ENCODE measurements around the gene FAM221A.

FAM221A gene

DNA sequence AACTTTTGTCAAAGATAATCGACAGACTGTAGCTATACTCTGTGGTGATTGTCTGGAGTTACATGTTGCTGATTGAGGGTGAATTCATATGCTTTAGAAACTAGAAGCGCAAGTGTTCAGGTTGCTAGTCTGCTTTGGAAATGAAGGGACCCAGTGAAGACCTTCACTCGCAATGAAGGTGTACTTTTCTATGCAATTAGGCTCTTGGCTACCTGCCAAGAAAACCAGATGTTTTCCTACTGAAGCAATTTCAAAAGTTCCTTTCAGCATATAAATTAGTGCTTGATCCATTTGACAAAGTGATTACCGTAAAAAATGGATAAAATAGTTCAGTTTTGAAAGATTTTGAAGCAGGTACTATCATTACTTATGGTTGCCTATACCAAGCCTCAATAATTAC, 20.0 kb downstream of the FAM221A start:
- Histone ChIP-seq H3K9ac (no peak overlapping the region), H3K36me3 (ENCODE audit: insufficient read depth) (no peaks in the 10 kb centered on the region), H3K27me3 (ENCODE audit: insufficient read depth, low read depth) (no peaks in the 10 kb centered on the region), H3K4me1 (ENCODE audit: low read depth, poor library complexity, severe bottlenecking) (no peaks in the 10 kb centered on the region), H3K4me3 (IDR thresholded peaks at IDR 0.05; ENCODE audit: insufficient read depth, low read depth, low read length) (no peak overlapping the region), H3K4me2 (no peak overlapping the region), H4K20me1 (ENCODE audit: insufficient read depth) (no peaks in the 10 kb centered on the region), H2AFZ (ENCODE audit: low read depth) (no peak overlapping the region), H3K27ac (no peak overlapping the region), H3K79me2 (ENCODE audit: insufficient read depth, low read depth) (no peaks in the 10 kb centered on the region)
- TF ChIP-seq, protein P1, sequence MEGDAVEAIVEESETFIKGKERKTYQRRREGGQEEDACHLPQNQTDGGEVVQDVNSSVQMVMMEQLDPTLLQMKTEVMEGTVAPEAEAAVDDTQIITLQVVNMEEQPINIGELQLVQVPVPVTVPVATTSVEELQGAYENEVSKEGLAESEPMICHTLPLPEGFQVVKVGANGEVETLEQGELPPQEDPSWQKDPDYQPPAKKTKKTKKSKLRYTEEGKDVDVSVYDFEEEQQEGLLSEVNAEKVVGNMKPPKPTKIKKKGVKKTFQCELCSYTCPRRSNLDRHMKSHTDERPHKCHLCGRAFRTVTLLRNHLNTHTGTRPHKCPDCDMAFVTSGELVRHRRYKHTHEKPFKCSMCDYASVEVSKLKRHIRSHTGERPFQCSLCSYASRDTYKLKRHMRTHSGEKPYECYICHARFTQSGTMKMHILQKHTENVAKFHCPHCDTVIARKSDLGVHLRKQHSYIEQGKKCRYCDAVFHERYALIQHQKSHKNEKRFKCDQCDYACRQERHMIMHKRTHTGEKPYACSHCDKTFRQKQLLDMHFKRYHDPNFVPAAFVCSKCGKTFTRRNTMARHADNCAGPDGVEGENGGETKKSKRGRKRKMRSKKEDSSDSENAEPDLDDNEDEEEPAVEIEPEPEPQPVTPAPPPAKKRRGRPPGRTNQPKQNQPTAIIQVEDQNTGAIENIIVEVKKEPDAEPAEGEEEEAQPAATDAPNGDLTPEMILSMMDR (conservative IDR thresholded peaks at IDR 0.05; ENCODE audit: low read depth, low read length) = no peak

DNA sequence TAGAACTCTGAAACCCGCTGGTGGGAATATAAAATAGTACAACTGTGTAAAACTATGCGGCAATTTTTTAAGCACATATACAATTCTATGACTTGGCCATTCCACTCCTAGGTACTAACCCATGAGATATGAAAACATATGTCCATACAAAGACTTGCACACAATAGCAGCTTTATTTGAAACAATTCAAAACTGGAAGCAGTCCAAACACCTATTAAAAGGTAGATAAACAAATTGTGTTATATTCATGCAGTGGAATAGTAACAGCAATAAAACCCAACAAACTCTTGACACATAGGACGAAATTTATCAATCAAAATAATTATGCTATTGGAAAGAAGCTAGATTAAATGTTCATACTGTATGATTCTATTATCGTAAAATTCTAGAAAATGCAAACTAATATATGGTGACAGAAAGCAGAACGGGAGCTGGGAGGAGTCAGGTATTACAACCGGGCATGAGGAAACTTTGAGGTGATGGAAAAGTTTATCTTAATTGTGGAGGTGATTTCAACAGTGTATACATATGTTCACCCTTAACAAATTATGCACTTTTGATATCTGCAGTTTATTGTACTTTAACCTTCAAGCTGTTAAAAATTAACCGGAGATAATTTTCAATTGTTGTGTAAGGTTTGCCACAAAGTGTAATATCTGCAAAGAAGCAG, 29.2 kb downstream of the FAM221A start:
- Histone ChIP-seq H2AFZ (ENCODE audit: low read depth) (no peak overlapping the region), H3K79me2 (ENCODE audit: insufficient read depth, low read depth) (no peaks in the 10 kb centered on the region)
- TF ChIP-seq, protein P1 (conservative IDR thresholded peaks at IDR 0.05; ENCODE audit: low read depth, low read length) = no peak

DNA sequence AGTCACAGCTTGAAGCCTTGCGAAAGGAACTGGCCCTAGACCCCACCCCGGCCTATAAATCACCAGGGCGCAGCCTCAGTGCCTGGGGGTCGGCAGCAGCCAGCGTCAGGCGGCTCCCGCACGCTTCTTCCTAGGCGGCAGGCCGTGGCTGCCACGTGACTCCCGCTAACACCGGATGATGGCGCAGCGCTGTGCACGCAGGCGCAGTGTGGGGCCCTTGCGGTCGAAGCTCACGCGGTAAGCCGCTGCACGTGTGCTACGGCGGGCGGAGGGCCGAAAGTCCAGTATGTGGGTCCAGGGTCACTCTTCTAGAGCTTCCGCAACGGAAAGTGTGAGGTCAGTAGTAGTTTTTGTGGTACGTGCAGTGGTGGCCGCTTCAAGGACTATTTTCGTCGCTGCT, 30.0 kb downstream of the FAM221A start, which contains the start of gene STK31:
STK31 (plus strand) TSS at position 220 of the 400 bp plus-strand sequence; CDS start at position 287, 67 bp downstream.
- H3K9ac ChIP-seq = no peak within 1 kb of the TSS
- H3K27me3 ChIP-seq (ENCODE audit: insufficient read depth, low read depth) = no peaks in the 10 kb centered on the region
- no peaks in the 10 kb centered on the region for H3K36me3 ChIP-seq (ENCODE audit: insufficient read depth)
- TF ChIP-seq, protein P1 (conservative IDR thresholded peaks at IDR 0.05; ENCODE audit: low read depth, low read length) = no peak
- no peaks in the 10 kb centered on the region for H4K20me1 ChIP-seq (ENCODE audit: insufficient read depth)
- H3K4me3 ChIP-seq (IDR thresholded peaks at IDR 0.05; ENCODE audit: insufficient read depth, low read depth, low read length) = no peak within 1 kb of the TSS
- H3K4me1 ChIP-seq (ENCODE audit: low read depth, poor library complexity, severe bottlenecking) = no peaks in the 10 kb centered on the region
- H3K4me2 ChIP-seq = no peak within 1 kb of the TSS
- no peaks in the 10 kb centered on the region for H3K79me2 ChIP-seq (ENCODE audit: insufficient read depth, low read depth)
- no peak within 1 kb of the TSS for H2AFZ ChIP-seq (ENCODE audit: low read depth)
- no peak within 1 kb of the TSS for H3K27ac ChIP-seq

More for the DNA sequence above, 29.2 kb downstream of the FAM221A start:
- Histone ChIP-seq H3K4me1 (ENCODE audit: low read depth, poor library complexity, severe bottlenecking) (no peaks in the 10 kb centered on the region), H3K9ac (no peak overlapping the region), H4K20me1 (ENCODE audit: insufficient read depth) (no peaks in the 10 kb centered on the region), H3K27me3 (ENCODE audit: insufficient read depth, low read depth) (no peaks in the 10 kb centered on the region), H3K27ac (no peak overlapping the region), H3K36me3 (ENCODE audit: insufficient read depth) (no peaks in the 10 kb centered on the region), H3K4me2 (no peak overlapping the region), H3K4me3 (IDR thresholded peaks at IDR 0.05; ENCODE audit: insufficient read depth, low read depth, low read length) (no peak overlapping the region)

DNA sequence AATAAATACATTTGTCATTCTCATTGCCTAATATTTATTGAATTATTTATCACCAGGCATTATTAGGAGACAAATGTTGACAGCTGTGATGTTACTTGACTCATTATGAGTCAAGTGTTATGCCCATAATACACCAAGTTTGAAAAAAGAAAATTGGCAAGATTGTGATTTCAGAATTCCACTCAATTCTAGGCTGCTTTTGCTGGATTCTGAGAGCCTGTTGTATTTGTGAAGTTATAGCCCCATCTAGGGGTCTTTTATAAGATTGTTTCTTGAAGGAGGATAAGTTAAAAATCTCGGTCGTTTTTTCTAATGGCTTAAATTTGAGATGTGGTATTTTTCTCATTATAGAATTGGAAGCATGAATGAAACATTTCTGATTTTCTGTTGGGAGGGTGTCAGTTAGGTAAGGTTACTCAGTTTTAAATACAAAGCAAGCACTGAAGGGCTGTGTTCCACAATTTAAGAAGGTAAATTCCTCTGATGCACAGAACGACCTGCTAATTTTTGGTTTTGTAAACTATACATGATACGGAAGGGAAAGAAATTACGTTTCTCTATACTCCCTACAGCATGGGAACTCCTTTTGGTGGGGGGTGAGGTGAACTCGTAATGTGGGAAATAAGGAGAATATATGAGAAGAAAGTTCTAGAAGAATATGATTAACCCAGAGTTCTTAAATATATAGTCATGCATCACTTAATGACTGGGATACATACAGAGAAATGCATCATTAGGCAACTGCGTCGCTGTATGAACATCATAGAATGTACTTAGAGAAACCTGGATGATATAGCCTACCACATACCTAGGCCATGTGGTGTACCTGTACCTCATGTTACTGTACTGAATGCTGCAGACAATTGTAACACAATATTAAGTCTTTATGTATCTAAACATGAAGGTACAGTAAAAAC, 32.6 kb downstream of the FAM221A start:
- Histone ChIP-seq H2AFZ (ENCODE audit: low read depth) (no peak overlapping the region), H4K20me1 (ENCODE audit: insufficient read depth) (no peaks in the 10 kb centered on the region), H3K79me2 (ENCODE audit: insufficient read depth, low read depth) (no peaks in the 10 kb centered on the region), H3K9ac (no peak overlapping the region), H3K36me3 (ENCODE audit: insufficient read depth) (no peaks in the 10 kb centered on the region), H3K27me3 (ENCODE audit: insufficient read depth, low read depth) (no peaks in the 10 kb centered on the region), H3K4me1 (ENCODE audit: low read depth, poor library complexity, severe bottlenecking) (no peaks in the 10 kb centered on the region), H3K4me3 (IDR thresholded peaks at IDR 0.05; ENCODE audit: insufficient read depth, low read depth, low read length) (no peak overlapping the region), H3K27ac (no peak overlapping the region), H3K4me2 (no peak overlapping the region)
- TF ChIP-seq, protein P1 (conservative IDR thresholded peaks at IDR 0.05; ENCODE audit: low read depth, low read length) = peak; percentile 92
